ENCODE measurements around the gene SOS1.

GRCh38 chr2:38968021-38968420 lies 152.8 kb downstream of the SOS1 start:
- TF ChIP-seq POLR2A (IDR thresholded peaks at IDR 0.05) (no peak), CTCF (IDR thresholded peaks at IDR 0.05) (no peak)

Measured in upper lobe of left lung (tissue), 4 donors.